H1 (cell line): Measurements from ENCODE around the gene STEAP4. TPM values are rescaled to one million over a fixed set of nuclear protein-coding genes. Genes with fewer than 3 reads are reported as not detected.

Source experiments
- CTCF ChIA-PET: fragments of 300-600 bp; sonication (Branson Sonifier 250); formaldehyde crosslinking; loops from one replicate; lab custom pipeline; 2021; ENCODE audit not compliant: partially characterized antibody; lab: Charles Lee
- POLR2A ChIA-PET: fragments of 300-600 bp; sonication (Branson Sonifier 250); formaldehyde crosslinking; loops from one replicate; lab custom pipeline; 2021; ENCODE audit warnings: inconsistent platforms; ENCODE audit not compliant: partially characterized antibody; lab: Charles Lee
- DNase-seq, 2 experiments: peaks; one replicate each; pipeline versions ENCODE4 v3.0.0 to v3.0.0-alpha.2; 2010 to 2022; ENCODE audit warnings: low spot score in 2 of 2, low read depth in 1 of 2, mixed read lengths in 1 of 2
- FAIRE-seq: peaks from 2 replicates; lab custom pipeline; 2011; peaks lifted over from hg19 to GRCh38; lab: Jason Lieb, UNC
- H2AFZ ChIP-seq: 2 replicates; pipeline ENCODE4 v1.8.1; 2012; ENCODE audit warnings: low read length, inconsistent platforms
- H2AK5ac ChIP-seq: 2 replicates; pipeline ENCODE4 v1.6.1; 2013; ENCODE audit warnings: low read depth, low read length
- H2BK120ac ChIP-seq: replicated peaks from 2 replicates; pipeline ENCODE3; 2013; ENCODE audit warnings: low read depth, low read length, inconsistent platforms
- H2BK12ac ChIP-seq: 2 replicates; pipeline ENCODE4 v1.6.1; 2013; ENCODE audit warnings: low read depth, low read length
- H2BK15ac ChIP-seq: 2 replicates; pipeline ENCODE4 v1.6.1; 2013; ENCODE audit warnings: low read length
- H2BK20ac ChIP-seq: 2 replicates; pipeline ENCODE4 v1.6.1; 2013; ENCODE audit warnings: low read length
- H2BK5ac ChIP-seq: 2 replicates; pipeline ENCODE4 v1.6.1; 2013; ENCODE audit warnings: low read depth, low read length
- H3K14ac ChIP-seq: 2 replicates; pipeline ENCODE4 v1.6.1; 2013; ENCODE audit warnings: inconsistent platforms; ENCODE audit not compliant: insufficient read length
- H3K18ac ChIP-seq: 2 replicates; pipeline ENCODE4 v1.6.1; 2013; ENCODE audit warnings: low read length; ENCODE audit errors: extremely low read depth
- H3K23ac ChIP-seq: 2 replicates; pipeline ENCODE4 v1.6.1; 2013; ENCODE audit warnings: inconsistent platforms; ENCODE audit not compliant: insufficient read length
- H3K23me2 ChIP-seq: 2 replicates; pipeline ENCODE4 v1.6.1; 2013; ENCODE audit warnings: low read depth, low read length
- H3K27ac ChIP-seq: 2 replicates; pipeline ENCODE4 v1.6.1; 2011; ENCODE audit warnings: low read depth, low read length, inconsistent platforms
- H3K27me3 ChIP-seq, 4 experiments: replicated peaks in 1 of 4; 1 replicate in 1 of 4; 2 replicates in 3 of 4; pipeline versions ENCODE4 v1.6.1 to v1.8.1; 2011 to 2013; ENCODE audit warnings: low read length in 3 of 4, mild to moderate bottlenecking in 3 of 4, inconsistent platforms in 2 of 4, mixed read lengths in 2 of 4, moderate library complexity in 1 of 4; ENCODE audit not compliant: control insufficient read depth in 3 of 4, insufficient read depth in 3 of 4; ENCODE audit errors: extremely low read depth in 1 of 4
- H3K36me3 ChIP-seq, 4 experiments: 2 replicates each; pipeline versions ENCODE4 v1.6.1 to v1.8.1; 2011 to 2013; ENCODE audit warnings: mild to moderate bottlenecking in 4 of 4, low read length in 3 of 4, moderate library complexity in 2 of 4, control low read depth in 1 of 4, inconsistent platforms in 1 of 4; ENCODE audit not compliant: insufficient read depth in 4 of 4, control insufficient read depth in 2 of 4
- H3K4ac ChIP-seq: replicated peaks from 2 replicates; pipeline ENCODE3; 2013; ENCODE audit warnings: low read length, low read depth, mixed read lengths, inconsistent platforms; ENCODE audit not compliant: insufficient read length
- H3K4me1 ChIP-seq, 4 experiments: replicated peaks in 1 of 4; 1 replicate in 1 of 4; 2 replicates in 3 of 4; pipeline versions ENCODE4 v1.6.1 to v1.8.1; 2011 to 2013; ENCODE audit warnings: low read length in 3 of 4, inconsistent platforms in 2 of 4, mixed read lengths in 1 of 4; ENCODE audit not compliant: insufficient read depth in 4 of 4, control insufficient read depth in 3 of 4
- H3K4me2 ChIP-seq, 2 experiments: 2 replicates each; pipeline versions ENCODE4 v1.6.1 to v1.8.1; 2011 to 2013; ENCODE audit warnings: low read depth in 2 of 2, low read length in 2 of 2, control low read depth in 1 of 2, inconsistent platforms in 1 of 2, mild to moderate bottlenecking in 1 of 2; ENCODE audit not compliant: insufficient read depth in 1 of 2
- H3K4me3 ChIP-seq, 4 experiments: fragments of 200-600, 300-600 bp in 1 of 4; sonication (generic), shearing (Covaris generic), sonication (Bioruptor Twin) in 1 of 4; 2 replicates each; pipeline versions ENCODE4 v1.5.1 to v1.8.1; 2011 to 2016; ENCODE audit warnings: low read length in 4 of 4, low read depth in 3 of 4, control low read depth in 2 of 4, inconsistent platforms in 2 of 4, mild to moderate bottlenecking in 2 of 4, mixed read lengths in 1 of 4, moderate library complexity in 1 of 4; ENCODE audit not compliant: insufficient read depth in 2 of 4; ENCODE audit errors: extremely low read depth in 1 of 4
- H3K56ac ChIP-seq: replicated peaks from 2 replicates; pipeline ENCODE3; 2013; ENCODE audit warnings: low read depth, mild to moderate bottlenecking, mixed read lengths, low read length, inconsistent platforms; ENCODE audit not compliant: insufficient read length
- H3K79me1 ChIP-seq: 2 replicates; pipeline ENCODE4 v1.6.1; 2013; ENCODE audit warnings: low read depth, low read length, control low read depth
- H3K79me2 ChIP-seq, 2 experiments: 2 replicates each; pipeline versions ENCODE4 v1.6.1 to v1.8.1; 2012 to 2013; ENCODE audit warnings: low read length in 2 of 2, mild to moderate bottlenecking in 2 of 2, inconsistent platforms in 1 of 2; ENCODE audit not compliant: insufficient read depth in 2 of 2, control insufficient read depth in 1 of 2
- H3K9ac ChIP-seq, 4 experiments: replicated peaks in 1 of 4; 1 replicate in 1 of 4; 2 replicates in 3 of 4; pipeline versions ENCODE4 v1.6.1 to v1.8.1; 2011 to 2013; ENCODE audit warnings: low read depth in 3 of 4, low read length in 3 of 4, control low read depth in 2 of 4, mild to moderate bottlenecking in 2 of 4, moderate library complexity in 2 of 4, inconsistent platforms in 1 of 4; ENCODE audit errors: extremely low read depth in 1 of 4
- H3K9me3 ChIP-seq, 2 experiments: 2 replicates each; pipeline versions ENCODE4 v1.6.1 to v1.8.1; 2012 to 2013; ENCODE audit warnings: mild to moderate bottlenecking in 2 of 2, moderate library complexity in 2 of 2, control low read depth in 1 of 2, inconsistent platforms in 1 of 2, low read depth in 1 of 2, low read length in 1 of 2, mixed read lengths in 1 of 2; ENCODE audit not compliant: insufficient read depth in 2 of 2
- H4K20me1 ChIP-seq, 2 experiments: replicated peaks in 1 of 2; 2 replicates each; pipeline versions ENCODE3 to v1.8.1; 2011 to 2013; ENCODE audit warnings: inconsistent platforms in 2 of 2, low read length in 2 of 2, mild to moderate bottlenecking in 1 of 2; ENCODE audit not compliant: insufficient read depth in 2 of 2, control insufficient read depth in 1 of 2
- H4K5ac ChIP-seq: 2 replicates; pipeline ENCODE4 v1.6.1; 2013; ENCODE audit warnings: low read length, low read depth, mixed read lengths, inconsistent platforms; ENCODE audit not compliant: insufficient read length
- H4K8ac ChIP-seq: 2 replicates; pipeline ENCODE4 v1.8.0; 2013; ENCODE audit warnings: mild to moderate bottlenecking, moderate library complexity, low read length, inconsistent platforms; ENCODE audit not compliant: insufficient read depth; ENCODE audit errors: extremely low read depth
- H4K91ac ChIP-seq: replicated peaks from 2 replicates; pipeline ENCODE3; 2013; ENCODE audit warnings: low read length, mixed read lengths, inconsistent platforms; ENCODE audit not compliant: insufficient read length
- HDAC2 ChIP-seq, 2 experiments: fragments of 300-600 bp in 1 of 2; sonication (generic) in 1 of 2; IDR thresholded peaks; 2 replicates each; pipeline ENCODE4 v1.6.1; 2011 to 2012; ENCODE audit warnings: low read depth in 2 of 2, low read length in 2 of 2, mild to moderate bottlenecking in 2 of 2, moderate library complexity in 2 of 2, borderline replicate concordance in 1 of 2, inconsistent platforms in 1 of 2
- SP4 ChIP-seq: IDR thresholded peaks from 2 replicates; pipeline ENCODE4 v1.6.1; 2012; ENCODE audit warnings: low read length, inconsistent platforms
- SUZ12 ChIP-seq: fragments of 200-600 bp; sonication (generic); IDR thresholded peaks from 2 replicates; pipeline ENCODE4 v1.6.1; 2012; ENCODE audit warnings: mild to moderate bottlenecking, inconsistent platforms, low read length, moderate library complexity, mixed read lengths
- TCF12 ChIP-seq: IDR thresholded peaks from 2 replicates; pipeline ENCODE4 v1.6.1; 2011; ENCODE audit warnings: low read depth, mild to moderate bottlenecking, low read length
- ZNF274 ChIP-seq: IDR thresholded peaks from 2 replicates; pipeline ENCODE4 v1.7.0; 2012; ENCODE audit warnings: low read length, borderline replicate concordance; ENCODE audit errors: extremely low read depth
- WGBS, 2 experiments: shearing (Covaris generic) in 1 of 2; methylation state at CpG; one replicate each; pipeline versions ENCODE4 v1.1.6 to v1.1.7; 2013 to 2015; ENCODE audit warnings: low lambda C conversion rate in 2 of 2, mixed read lengths in 2 of 2, inconsistent platforms in 1 of 2, low coverage in 1 of 2, missing lambda C conversion rate in 1 of 2; ENCODE audit not compliant: insufficient replicate concordance in 2 of 2, insufficient coverage in 1 of 2, insufficient read length in 1 of 2; ENCODE audit errors: extremely low coverage in 1 of 2, missing lambda C conversion rate in 1 of 2; 5-methylcytosine and 5-hydroxymethylcytosine counted together
- polyA plus RNA-seq, 7 experiments: library from polyadenylated mRNA; depleted of rRNA in 3 of 7; stranded (reverse) in 5 of 7; unstranded in 2 of 7; fragments of >200 nt in 5 of 7; fragments of 200-250 nt in 2 of 7; gene quantifications; 1 replicate in 5 of 7; 2 replicates in 1 of 7; 4 replicates in 1 of 7; pipeline versions ENCODE4 v1.2.1 to v1.2.3, GENCODE V29; 2011 to 2013; ENCODE audit warnings: missing spikeins in 2 of 7, mixed read lengths in 2 of 7
- total RNA-seq: library from RNA; stranded (reverse); fragmentation: NEBNext Ultra II Directional; extraction: Animal tissue kit (Norgen Biotek cat#: 25700); gene quantifications from 2 replicates; pipeline ENCODE4 v1.2.1, GENCODE V29; 2021

STEAP4 gene
- total and polyA plus RNA-seq, 2 of the 8 experiments (the other 6 are each of a cell fraction or from before 2014, with no cell fraction given) = under 0.01 TPM; not detected in 1

- Histone ChIP-seq H2BK12ac (no peak overlapping the region), H2BK120ac (no peak overlapping the region), H4K20me1 (no peaks in the 10 kb centered on the region), H2BK5ac (no peak overlapping the region), H4K91ac (no peak overlapping the region), H3K56ac (no peak overlapping the region), H2AK5ac (no peak overlapping the region), H2BK15ac (no peak overlapping the region), H3K27me3 (no peaks in the 10 kb centered on the region), H3K36me3 (no peaks in the 10 kb centered on the region), H3K4me1 (no peaks in the 10 kb centered on the region; a peak in 1 of 7 replicates), H2AFZ (no peak overlapping the region), H4K5ac (no peak overlapping the region), H3K14ac (no peak overlapping the region), H3K23me2 (no peaks in the 10 kb centered on the region), H3K79me2 (no peaks in the 10 kb centered on the region), H3K9ac (no peak overlapping the region), H3K79me1 (no peaks in the 10 kb centered on the region), H3K4me2 (no peak overlapping the region), H2BK20ac (no peak overlapping the region), H3K23ac (no peak overlapping the region), H4K8ac (no peak overlapping the region), H3K4me3 (no peak overlapping the region), H3K27ac (no peak overlapping the region), H3K4ac (no peak overlapping the region), H3K18ac (no peak overlapping the region), H3K9me3 (no peaks in the 10 kb centered on the region)
- no peak for FAIRE-seq
- no peak for DNase-seq
- ChIA-PET POLR2A (no interaction called here), CTCF (interaction anchor here (1.5 kb wide), 1 partner anchor 23 kb away, joined by 4 read pairs; no protein-coding TSS in a partner anchor)
- no peak for TF ChIP-seq HDAC2 (IDR thresholded peaks at IDR 0.05; ENCODE audit: borderline replicate concordance in 1 of 2, low read depth in 2 of 2, low read length in 2 of 2)
- TF ChIP-seq SP4 = no peak
- no peak for TF ChIP-seq TCF12
- TF ChIP-seq ZNF274 = no peak
- no peak for TF ChIP-seq SUZ12
- 66% methylated on average over 3 of the region's 3 CpGs; no CpG with 5 or more reads in 1 of the 2 experiments for WGBS, 2 experiments
Measured at GRCh38 chr7:88299126-88299525, 7.6 kb downstream of the STEAP4 start.
